Trophoblast cell (in vitro differentiated cells and primary cell): ENCODE measurements around the gene LZTS3.
"Not testable (repeated sequence)": the region's sequence is repeated elsewhere in the genome, so short reads cannot be mapped to it uniquely, and the experiment has no call there.

ENCODE experiments used
- DNase-seq, 2 donors: peaks; one replicate each; pipeline ENCODE4 v3.0.0-alpha.2; 2016
- H2AFZ ChIP-seq: 2 replicates; pipeline ENCODE4 v1.6.1; 2013; ENCODE audit warnings: low read length, moderate library complexity, mild to moderate bottlenecking; ENCODE audit not compliant: insufficient read depth, poor library complexity
- H2AK5ac ChIP-seq: 2 replicates; pipeline ENCODE4 v1.6.1; 2013; ENCODE audit warnings: mild to moderate bottlenecking, low read length
- H2BK120ac ChIP-seq: 2 replicates; pipeline ENCODE4 v1.6.1; 2013; ENCODE audit warnings: low read length, mild to moderate bottlenecking, moderate library complexity; ENCODE audit not compliant: insufficient read depth, poor library complexity
- H2BK12ac ChIP-seq: 2 replicates; pipeline ENCODE4 v1.6.1; 2013; ENCODE audit warnings: mild to moderate bottlenecking, low read length, moderate library complexity
- H2BK5ac ChIP-seq: 2 replicates; pipeline ENCODE4 v1.6.1; 2013; ENCODE audit warnings: low read length, low read depth, moderate library complexity, mild to moderate bottlenecking; ENCODE audit not compliant: poor library complexity
- H3K14ac ChIP-seq: 2 replicates; pipeline ENCODE4 v1.6.1; 2013; ENCODE audit warnings: mild to moderate bottlenecking, low read length
- H3K18ac ChIP-seq: 2 replicates; pipeline ENCODE4 v1.6.1; 2013; ENCODE audit warnings: mild to moderate bottlenecking, low read length
- H3K23ac ChIP-seq: 2 replicates; pipeline ENCODE4 v1.6.1; 2013; ENCODE audit warnings: low read length
- H3K27ac ChIP-seq: 2 replicates; pipeline ENCODE4 v1.5.1; 2013; ENCODE audit warnings: low read depth, mild to moderate bottlenecking, inconsistent platforms, low read length, moderate library complexity
- H3K27me3 ChIP-seq: 2 replicates; pipeline ENCODE4 v1.6.1; 2013; ENCODE audit warnings: inconsistent platforms, mild to moderate bottlenecking, low read length, moderate library complexity; ENCODE audit not compliant: insufficient read depth
- H3K36me3 ChIP-seq, 2 experiments: 1 replicate in 1 of 2; 2 replicates in 1 of 2; pipeline ENCODE4 v1.6.1; 2013; ENCODE audit warnings: low read length in 2 of 2, mild to moderate bottlenecking in 2 of 2, moderate library complexity in 1 of 2; ENCODE audit not compliant: insufficient read depth in 2 of 2, control insufficient read depth in 1 of 2
- H3K4ac ChIP-seq: 2 replicates; pipeline ENCODE4 v1.6.1; 2013; ENCODE audit warnings: low read depth, mild to moderate bottlenecking, low read length, moderate library complexity
- H3K4me1 ChIP-seq, 2 experiments: 1 replicate in 1 of 2; 2 replicates in 1 of 2; pipeline ENCODE4 v1.6.1; 2013; ENCODE audit warnings: low read length in 2 of 2, mild to moderate bottlenecking in 2 of 2, moderate library complexity in 1 of 2; ENCODE audit not compliant: insufficient read depth in 2 of 2, control insufficient read depth in 1 of 2
- H3K4me2 ChIP-seq: 2 replicates; pipeline ENCODE4 v1.6.1; 2013; ENCODE audit warnings: inconsistent platforms, mild to moderate bottlenecking, low read length, moderate library complexity
- H3K4me3 ChIP-seq: 2 replicates; pipeline ENCODE4 v1.5.1; 2013; ENCODE audit warnings: mild to moderate bottlenecking, low read depth, low read length, inconsistent platforms
- H3K79me1 ChIP-seq: one replicate; pipeline ENCODE4 v1.6.1; 2013; ENCODE audit warnings: low read length
- H3K79me2 ChIP-seq: 2 replicates; pipeline ENCODE4 v1.6.1; 2013; ENCODE audit warnings: low read length, mild to moderate bottlenecking; ENCODE audit not compliant: control insufficient read depth, insufficient read depth, poor library complexity
- H3K9ac ChIP-seq: 2 replicates; pipeline ENCODE4 v1.6.1; 2013; ENCODE audit warnings: mild to moderate bottlenecking, low read length
- H3K9me3 ChIP-seq: 2 replicates; pipeline ENCODE4 v1.6.1; 2013; ENCODE audit warnings: low read depth, mild to moderate bottlenecking, control low read depth, inconsistent platforms, low read length; ENCODE audit not compliant: insufficient read depth
- H4K12ac ChIP-seq: 2 replicates; pipeline ENCODE4 v1.6.1; 2013; ENCODE audit warnings: low read depth, mild to moderate bottlenecking, low read length, moderate library complexity
- H4K8ac ChIP-seq: 2 replicates; pipeline ENCODE4 v1.6.1; 2013; ENCODE audit warnings: low read depth, mild to moderate bottlenecking, low read length, moderate library complexity
- H4K91ac ChIP-seq: one replicate; pipeline ENCODE4 v1.6.1; 2013; ENCODE audit warnings: low read depth, mild to moderate bottlenecking, low read length, moderate library complexity
- WGBS: extraction: QIAGEN DNeasy Blood & Tissue Kit; methylation state at CpG from one replicate; pipeline ENCODE4 v1.1.7; 2013; ENCODE audit warnings: missing lambda C conversion rate; ENCODE audit not compliant: insufficient read length, insufficient coverage; ENCODE audit errors: extremely low coverage; 5-methylcytosine and 5-hydroxymethylcytosine counted together

The LZTS3 gene

DNA sequence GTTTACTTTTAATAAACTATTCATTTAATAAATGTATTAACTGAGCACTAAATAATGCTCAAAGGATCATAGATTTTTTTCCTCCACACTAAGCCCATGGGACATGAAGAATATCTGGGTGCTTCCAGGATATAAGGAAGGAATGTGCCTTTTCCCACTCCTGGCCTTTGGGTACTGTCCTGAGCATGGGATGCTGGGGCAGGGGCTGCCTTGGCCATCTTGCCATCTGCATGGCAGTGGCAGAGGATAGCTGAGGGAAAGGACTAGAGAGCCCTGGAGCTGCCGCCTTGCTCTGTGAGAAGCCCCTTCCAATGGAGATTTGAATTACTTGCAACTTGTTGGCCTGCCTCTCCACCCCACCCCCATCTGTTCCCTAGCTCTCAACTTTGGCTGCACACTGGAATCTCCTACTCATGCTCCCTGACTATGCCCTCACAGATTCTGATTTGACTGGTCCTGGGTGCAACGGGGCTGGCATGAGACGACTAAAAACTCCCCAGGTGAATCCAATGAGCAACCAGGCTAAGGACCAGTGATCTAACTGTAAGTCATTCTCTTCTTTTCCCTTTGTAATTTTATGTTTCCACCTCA lies 15.6 kb upstream of the LZTS3 start:
- Histone ChIP-seq H4K12ac (no peak overlapping the region), H3K23ac (no peak overlapping the region), H3K27ac (no peak overlapping the region), H3K4ac (no peak overlapping the region), H3K9ac (no peak overlapping the region), H3K36me3 (peaks cover 37 to 42% of the 10 kb centered on the region in 2 experiments), H3K4me3 (no peak overlapping the region), H4K91ac (no peak overlapping the region), H3K79me1 (no peaks in the 10 kb centered on the region), H2BK12ac (no peak overlapping the region), H3K4me1 (no peaks in the 10 kb centered on the region), H2AK5ac (no peak overlapping the region), H3K18ac (no peak overlapping the region), H3K27me3 (no peaks in the 10 kb centered on the region), H3K9me3 (no peaks in the 10 kb centered on the region), H2AFZ (no peak overlapping the region), H2BK5ac (no peak overlapping the region), H4K8ac (no peak overlapping the region), H2BK120ac (no peak overlapping the region), H3K79me2 (no peaks in the 10 kb centered on the region), H3K4me2 (no peak overlapping the region), H3K14ac (no peak overlapping the region)
- DNase-seq = no peak
- WGBS = no CpG with 5 or more reads among the region's 3 CpGs

DNA sequence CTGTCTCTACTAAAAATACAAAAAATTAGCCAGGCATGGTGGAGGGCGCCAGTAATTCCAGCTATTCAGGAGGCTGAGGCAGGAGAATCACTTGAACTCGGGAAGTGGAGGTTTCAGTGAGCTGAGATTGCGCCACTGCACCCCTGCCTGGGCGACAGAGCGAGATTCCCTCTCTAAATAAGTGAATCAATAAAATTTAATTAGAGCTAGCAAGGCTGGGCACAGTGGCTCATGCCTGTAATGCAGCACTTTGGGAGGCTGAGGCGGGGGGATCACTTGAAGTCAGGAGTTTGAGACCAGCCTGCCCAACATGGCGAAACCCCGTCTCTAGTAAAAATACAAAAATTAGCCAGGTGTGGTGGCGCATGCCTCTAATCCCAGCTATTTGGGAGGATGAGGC lies 14.5 kb upstream of the LZTS3 start:
- H3K14ac ChIP-seq, DNase-seq, H3K18ac ChIP-seq, H3K4me1 ChIP-seq, H3K4me3 ChIP-seq, H3K4me2 ChIP-seq, H3K9ac ChIP-seq, H3K23ac ChIP-seq, H2BK5ac ChIP-seq, H2BK120ac ChIP-seq, H3K79me1 ChIP-seq, H2AFZ ChIP-seq, H3K4ac ChIP-seq, H2AK5ac ChIP-seq, H2BK12ac ChIP-seq, H3K79me2 ChIP-seq, H3K27ac ChIP-seq, H4K91ac ChIP-seq, H4K12ac ChIP-seq, H3K27me3 ChIP-seq, H3K9me3 ChIP-seq, H4K8ac ChIP-seq: not testable (repeated sequence)
- peaks cover 32 to 36% of the 10 kb centered on the region in 2 experiments for H3K36me3 ChIP-seq
- WGBS = no CpG with 5 or more reads among the region's 9 CpGs

DNA sequence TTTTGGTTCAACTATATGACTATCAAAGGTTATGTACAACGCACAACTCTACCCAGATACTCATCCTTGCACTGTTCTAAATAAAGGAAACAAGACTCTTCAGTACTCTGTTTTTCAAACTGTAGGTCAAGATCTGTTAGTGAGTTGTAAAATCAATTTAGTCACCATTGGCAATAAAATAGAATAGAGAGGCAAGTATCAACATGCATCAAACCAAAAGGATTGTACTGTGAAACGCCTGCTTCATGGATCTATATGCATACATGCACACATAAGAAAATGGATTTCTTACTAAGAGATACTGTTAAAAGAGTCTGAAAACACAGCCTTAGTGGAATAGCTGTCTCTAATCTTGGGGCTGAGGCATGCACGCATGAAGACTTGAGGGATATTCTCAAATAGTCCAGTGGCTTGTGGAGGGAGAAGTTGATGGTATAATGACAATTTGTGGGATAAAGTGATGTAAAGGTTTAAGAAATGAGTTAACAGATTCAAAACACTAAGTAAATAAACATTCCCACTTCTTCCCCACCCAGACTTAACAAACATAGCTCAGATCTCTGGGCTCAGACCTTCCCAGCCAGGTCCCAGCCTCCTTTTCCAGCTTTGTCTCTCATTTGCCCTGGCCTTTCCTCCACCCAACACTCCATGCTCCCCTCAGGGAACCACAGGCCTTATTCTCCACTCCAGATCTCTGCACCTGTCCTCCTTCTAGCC lies 10.7 kb upstream of the LZTS3 start:
- H3K4me1 ChIP-seq = no peaks in the 10 kb centered on the region
- H3K18ac ChIP-seq = no peak overlapping the region
- no peak overlapping the region for H4K91ac ChIP-seq
- H4K8ac ChIP-seq = no peak overlapping the region
- no peak overlapping the region for H2BK120ac ChIP-seq
- no peaks in the 10 kb centered on the region for H3K79me1 ChIP-seq
- WGBS = no CpG with 5 or more reads among the region's 3 CpGs
- no peak for DNase-seq
- H3K9me3 ChIP-seq = no peaks in the 10 kb centered on the region
- H3K23ac ChIP-seq = no peak overlapping the region
- H3K14ac ChIP-seq = no peak overlapping the region
- no peak overlapping the region for H4K12ac ChIP-seq
- no peak overlapping the region for H2AK5ac ChIP-seq
- no peak overlapping the region for H2BK12ac ChIP-seq
- H3K27ac ChIP-seq = no peak overlapping the region
- H3K36me3 ChIP-seq = peaks cover 0 to 4% of the 10 kb centered on the region in 2 experiments
- H2AFZ ChIP-seq = no peak overlapping the region
- no peak overlapping the region for H3K9ac ChIP-seq
- H3K4me3 ChIP-seq = no peak overlapping the region
- H3K27me3 ChIP-seq = no peaks in the 10 kb centered on the region
- no peaks in the 10 kb centered on the region for H3K79me2 ChIP-seq
- H2BK5ac ChIP-seq = no peak overlapping the region
- H3K4me2 ChIP-seq = no peak overlapping the region
- no peak overlapping the region for H3K4ac ChIP-seq

DNA sequence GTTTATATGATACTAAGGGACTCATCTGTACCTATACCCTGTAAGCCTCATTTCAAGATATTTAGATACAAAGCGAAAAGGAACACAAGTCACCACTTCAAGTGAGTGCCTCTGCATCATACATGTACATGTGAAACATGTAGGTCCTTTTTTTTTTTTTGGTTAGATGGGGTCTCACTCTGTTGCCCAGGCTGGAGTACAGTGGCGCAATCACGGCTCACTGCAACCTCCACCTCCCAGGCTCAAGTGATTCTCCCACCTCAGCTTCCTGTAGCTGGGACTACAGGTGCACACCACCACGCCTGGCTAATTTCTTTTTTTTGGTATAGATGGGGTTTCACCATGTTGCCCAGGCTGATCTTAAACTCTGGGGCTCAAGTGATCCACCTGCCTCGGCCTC lies 9.1 kb upstream of the LZTS3 start:
- not testable (repeated sequence) for H3K36me3 ChIP-seq, H2BK12ac ChIP-seq, H3K14ac ChIP-seq, H3K27ac ChIP-seq, H4K12ac ChIP-seq, H4K8ac ChIP-seq, H3K18ac ChIP-seq, H3K4me1 ChIP-seq, H3K79me2 ChIP-seq, H3K4me3 ChIP-seq, H2BK120ac ChIP-seq, H2BK5ac ChIP-seq, H3K4ac ChIP-seq, H3K23ac ChIP-seq, H2AFZ ChIP-seq, H2AK5ac ChIP-seq, H3K27me3 ChIP-seq, H3K4me2 ChIP-seq, H3K9ac ChIP-seq, H3K79me1 ChIP-seq, H4K91ac ChIP-seq, H3K9me3 ChIP-seq, DNase-seq
- WGBS = no CpG with 5 or more reads among the region's 5 CpGs
